PC-3 (cell line): Measurements from ENCODE around the gene ROCK2.

Experiments
- CTCF ChIP-seq: fragments of 300-600 bp; sonication (generic); conservative IDR thresholded peaks from 2 replicates; pipeline ENCODE4 v1.5.1; 2017; ENCODE audit warnings: antibody characterized with exemption, low read depth, mild to moderate bottlenecking, low read length
- EZH2 ChIP-seq: fragments of 300-600 bp; sonication (generic); IDR thresholded peaks from one replicate; pipeline ENCODE4 v1.6.1; 2017; ENCODE audit warnings: antibody characterized with exemption, mild to moderate bottlenecking, low read length; ENCODE audit not compliant: unreplicated experiment
- EZH2phosphoT487 ChIP-seq: fragments of 300-600 bp; sonication (generic); IDR thresholded peaks from 2 replicates; pipeline ENCODE4 v1.6.1; 2018; ENCODE audit warnings: mild to moderate bottlenecking, antibody characterized with exemption, low read length, borderline replicate concordance

GRCh38 chr2:11336189-11336588, 8.2 kb downstream of the ROCK2 start:
- TF ChIP-seq EZH2phosphoT487, result no peak
- no peak for TF ChIP-seq EZH2
- TF ChIP-seq CTCF, result no peak
